A549 (cell line): ENCODE data around the gene CSNK1E.

ENCODE experiments used
- CHD2 ChIP-seq: fragments of 150-350 bp; IDR thresholded peaks from 2 replicates; pipeline ENCODE4 v1.6.1; 2014; ENCODE audit warnings: low read length; ENCODE audit not compliant: partially characterized antibody
- CTCF ChIP-seq: fragments of >200 bp; sonication (Bioruptor Twin); formaldehyde crosslinking; IDR thresholded peaks from 3 replicates; pipeline ENCODE4 v1.5.1; 2016
- PHF8 ChIP-seq: fragments of 200-600 bp; sonication (generic); IDR thresholded peaks from 2 replicates; pipeline ENCODE4 v1.6.1; 2016; ENCODE audit warnings: low read depth, mild to moderate bottlenecking, antibody characterized with exemption, moderate library complexity, borderline replicate concordance
- POLR2A ChIP-seq: IDR thresholded peaks from 2 replicates; pipeline ENCODE4 v1.6.1; 2012; ENCODE audit warnings: mild to moderate bottlenecking, low read length
- RARB ChIP-seq: fragments of 250-450 bp; sonication (Bioruptor Pico); IDR thresholded peaks from 2 replicates; pipeline ENCODE4 v1.8.0; 2021; ENCODE audit warnings: mild to moderate bottlenecking, moderate library complexity

DNA sequence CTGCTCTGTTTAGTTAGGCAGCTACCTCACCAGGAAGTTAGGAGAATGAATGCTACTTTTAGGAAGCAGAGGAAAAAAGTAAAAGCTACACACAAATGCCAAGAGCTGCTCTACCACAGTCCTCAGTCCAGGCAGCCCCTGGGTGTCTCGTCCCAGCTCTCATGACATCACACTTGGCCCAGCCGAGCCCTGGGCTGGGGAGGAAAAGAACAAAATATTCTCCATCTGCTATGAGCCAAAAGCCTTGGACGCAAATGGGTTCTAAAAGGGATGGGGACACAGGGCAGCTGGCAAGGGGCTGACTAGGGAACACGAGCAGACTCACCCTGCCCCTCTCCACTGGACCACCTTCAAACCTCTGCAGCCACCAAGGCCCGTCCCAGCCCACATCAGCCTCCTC lies 70.5 kb downstream of the CSNK1E start:
- no peak for TF ChIP-seq RARB (CRISPR knock-in tag)
- TF ChIP-seq PHF8, result no peak
- no peak for TF ChIP-seq POLR2A
- no peak for TF ChIP-seq CTCF
- no peak for TF ChIP-seq CHD2
